ENCODE data around the gene SIGMAR1.

- TF ChIP-seq CTCF (conservative IDR thresholded peaks at IDR 0.05; ENCODE audit: low read depth, low read length) (no peak), CEBPB (IDR thresholded peaks at IDR 0.05; ENCODE audit: low read depth, low read length) (no peak), RAD21 (IDR thresholded peaks at IDR 0.05; ENCODE audit: low read length) (no peak), MXI1 (IDR thresholded peaks at IDR 0.05; ENCODE audit: borderline replicate concordance, low read depth, low read length) (no peak), USF2 (IDR thresholded peaks at IDR 0.05; ENCODE audit: low read depth, low read length) (no peak), POLR2A (IDR thresholded peaks at IDR 0.05; ENCODE audit: low read depth, low read length) (no peak), MAZ (IDR thresholded peaks at IDR 0.05; ENCODE audit: borderline replicate concordance, low read depth, low read length) (no peak), FOS (IDR thresholded peaks at IDR 0.05; ENCODE audit: low read depth, low read length) (no peak)
Observed at GRCh38 chr9:34654323-34655051, 16.9 kb upstream of the SIGMAR1 start.

Data from IMR-90 (cell line).